Lower lobe of right lung (tissue), 2 donors: ENCODE data around the gene SPC24. TPM values are rescaled to one million over a fixed set of nuclear protein-coding genes. Genes with fewer than 3 reads are reported as not detected.
"Not testable (repeated sequence)": the region's sequence is repeated elsewhere in the genome, so short reads cannot be mapped to it uniquely, and the experiment has no call there.

Experiments used
- ATAC-seq, 2 donors: fragments of 200-7000 bp; cut with Tn5 transposase; one replicate each; pipeline ENCODE4 v1.9.1; 2020 to 2022; ENCODE audit warnings: mild to moderate bottlenecking in 2 of 2, moderate library complexity in 2 of 2
- DNase-seq: peaks from one replicate; pipeline ENCODE4 v3.0.0-alpha.2; 2020
- H3K27ac ChIP-seq: fragments of 200-600 bp; one replicate; pipeline ENCODE4 v1.8.0; 2022
- H3K27me3 ChIP-seq: fragments of 200-600 bp; one replicate; pipeline ENCODE4 v1.8.0; 2022; ENCODE audit warnings: low read depth
- H3K36me3 ChIP-seq: fragments of 200-600 bp; one replicate; pipeline ENCODE4 v1.8.0; 2022; ENCODE audit warnings: mild to moderate bottlenecking
- H3K4me1 ChIP-seq: fragments of 200-600 bp; one replicate; pipeline ENCODE4 v1.8.0; 2022
- H3K4me3 ChIP-seq: fragments of 200-600 bp; one replicate; pipeline ENCODE4 v1.8.0; 2022; ENCODE audit warnings: mild to moderate bottlenecking
- H3K9me3 ChIP-seq: fragments of 200-600 bp; one replicate; pipeline ENCODE4 v1.8.0; 2022
- CTCF ChIP-seq: fragments of 200-600 bp; IDR thresholded peaks from one replicate; pipeline ENCODE4 v1.8.0; 2022; ENCODE audit warnings: antibody characterized with exemption, mild to moderate bottlenecking
- intact Hi-C: fragments of 100-400 bp; cut with DNase I; formaldehyde crosslinking; loops from one replicate; pipeline ENCODE4 v1.11.0; 2022
- total RNA-seq: library from RNA; stranded (reverse); fragmentation: NEBNext Ultra II Directional; extraction: Animal tissue kit (Norgen Biotek cat#: 25700); gene quantifications from one replicate; pipeline ENCODE4 v1.2.1, GENCODE V29; 2021
- donor health status: DM: no; HTN: yes; CAD: no; lungs with severe emphysema.

The SPC24 gene
- total RNA-seq, 1 donor from 2014 or later: 1.8 TPM

- intact Hi-C loops: no loop called here
- peaks cover 98% of the 10 kb centered on the region for H3K36me3 ChIP-seq
- H3K27ac ChIP-seq: no peak overlapping the region
- H3K4me3 ChIP-seq: no peak overlapping the region
- TF ChIP-seq CTCF: no peak
- DNase-seq (no peak), ATAC-seq (no peak)
- no peaks in the 10 kb centered on the region for H3K4me1 ChIP-seq
- H3K9me3 ChIP-seq: no peaks in the 10 kb centered on the region
- no peaks in the 10 kb centered on the region for H3K27me3 ChIP-seq
Measured at GRCh38 chr19:11108746-11109145, 46.8 kb downstream of the SPC24 start.

GRCh38 chr19:11106477-11106876 is 49.1 kb downstream of the SPC24 start:
- H3K27me3 ChIP-seq: no peaks in the 10 kb centered on the region
- intact Hi-C loops: no loop called here
- peak; percentile 3 to 44 for ATAC-seq
- TF ChIP-seq CTCF: no peak
- peak overlapping the region; percentile 28 for H3K27ac ChIP-seq
- H3K4me1 ChIP-seq: no peaks in the 10 kb centered on the region
- no peaks in the 10 kb centered on the region for H3K9me3 ChIP-seq
- no peak overlapping the region for H3K4me3 ChIP-seq
- DNase-seq: no peak
- H3K36me3 ChIP-seq: peaks cover 100% of the 10 kb centered on the region

GRCh38 chr19:11105014-11105636 is 50.5 kb downstream of the SPC24 start:
- no peaks in the 10 kb centered on the region for H3K9me3 ChIP-seq
- H3K27me3 ChIP-seq: no peaks in the 10 kb centered on the region
- peak; percentile 31 to 35 for ATAC-seq
- no peak overlapping the region for H3K4me3 ChIP-seq
- no peak for TF ChIP-seq CTCF
- peaks cover 99% of the 10 kb centered on the region for H3K36me3 ChIP-seq
- no peaks in the 10 kb centered on the region for H3K4me1 ChIP-seq
- intact Hi-C loops: no loop called here
- H3K27ac ChIP-seq: no peak overlapping the region
- no peak for DNase-seq

- peaks cover 87% of the 10 kb centered on the region for H3K36me3 ChIP-seq
- H3K9me3 ChIP-seq, ATAC-seq, H3K4me1 ChIP-seq, intact Hi-C loops, H3K4me3 ChIP-seq, DNase-seq, H3K27ac ChIP-seq, H3K27me3 ChIP-seq: not testable (repeated sequence)
Measured at GRCh38 chr19:11103667-11104066, 51.9 kb downstream of the SPC24 start.

GRCh38 chr19:11102944-11103343 is 52.6 kb downstream of the SPC24 start:
- intact Hi-C loops: no loop called here
- ATAC-seq (peak in 1 of 2 donors; percentile 20), DNase-seq (no peak)
- no peaks in the 10 kb centered on the region for H3K27me3 ChIP-seq
- no peak for TF ChIP-seq CTCF
- H3K36me3 ChIP-seq: peaks cover 80% of the 10 kb centered on the region
- H3K4me1 ChIP-seq: peaks cover under 1% of the 10 kb centered on the region
- H3K27ac ChIP-seq: no peak overlapping the region
- no peaks in the 10 kb centered on the region for H3K9me3 ChIP-seq
- no peak overlapping the region for H3K4me3 ChIP-seq

GRCh38 chr19:11101057-11101456 is 54.5 kb downstream of the SPC24 start:
- Histone ChIP-seq H3K36me3 (peaks cover 64% of the 10 kb centered on the region), H3K9me3 (no peaks in the 10 kb centered on the region), H3K27ac (no peak overlapping the region), H3K4me3 (no peak overlapping the region), H3K27me3 (no peaks in the 10 kb centered on the region), H3K4me1 (peaks cover 17% of the 10 kb centered on the region)
- intact Hi-C loops: no loop called here
- no peak for TF ChIP-seq CTCF
- ATAC-seq (no peak), DNase-seq (no peak)
